ENCODE measurements around the gene COA5.

The COA5 gene

DNA sequence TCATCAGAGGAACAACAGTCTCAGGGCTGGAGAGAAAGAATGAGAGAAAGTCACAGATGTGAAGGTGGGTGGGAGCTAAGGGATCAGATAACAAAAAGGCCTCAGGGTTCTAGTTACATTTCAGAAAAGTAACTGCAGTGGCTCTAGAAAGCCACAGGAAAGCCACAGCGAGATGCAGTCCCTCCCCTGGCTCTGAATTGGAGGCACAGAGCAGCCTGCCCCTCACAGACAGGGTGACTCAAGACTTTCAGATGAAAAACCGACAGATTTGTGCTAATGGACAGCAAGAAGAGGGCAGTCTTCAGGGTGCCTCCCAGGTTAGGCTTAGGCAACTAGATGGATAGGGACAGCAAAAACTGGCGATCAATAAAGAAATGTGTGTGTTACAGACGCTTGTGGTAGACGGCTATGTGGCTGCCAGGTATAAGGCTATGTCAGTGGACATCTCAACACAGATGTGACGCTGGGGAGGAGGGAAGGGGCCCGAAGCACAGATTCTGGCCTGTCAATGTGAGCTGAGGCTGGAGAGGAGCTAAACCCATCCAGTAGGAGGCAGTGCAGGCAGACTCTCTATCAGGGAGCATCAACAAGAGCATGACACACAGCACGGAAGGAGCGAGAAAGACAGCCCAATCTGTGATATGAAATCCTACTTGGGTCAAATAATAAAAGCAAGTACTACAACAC lies 26.2 kb upstream of the COA5 start:
- Histone ChIP-seq H3K4me3 (ENCODE audit: low read depth in 1 of 2, low read length in 1 of 2) (no peak overlapping the region), H3K27ac (no peak overlapping the region), H3K27me3 (no peaks in the 10 kb centered on the region), H3K9me3 (no peaks in the 10 kb centered on the region), H3K4me1 (ENCODE audit: control insufficient read depth in 1 of 2, insufficient read depth in 1 of 2, low read depth in 1 of 2, low read length in 1 of 2) (no peaks in the 10 kb centered on the region), H3K36me3 (peaks cover 94% of the 10 kb centered on the region)
- TF ChIP-seq, protein P1, sequence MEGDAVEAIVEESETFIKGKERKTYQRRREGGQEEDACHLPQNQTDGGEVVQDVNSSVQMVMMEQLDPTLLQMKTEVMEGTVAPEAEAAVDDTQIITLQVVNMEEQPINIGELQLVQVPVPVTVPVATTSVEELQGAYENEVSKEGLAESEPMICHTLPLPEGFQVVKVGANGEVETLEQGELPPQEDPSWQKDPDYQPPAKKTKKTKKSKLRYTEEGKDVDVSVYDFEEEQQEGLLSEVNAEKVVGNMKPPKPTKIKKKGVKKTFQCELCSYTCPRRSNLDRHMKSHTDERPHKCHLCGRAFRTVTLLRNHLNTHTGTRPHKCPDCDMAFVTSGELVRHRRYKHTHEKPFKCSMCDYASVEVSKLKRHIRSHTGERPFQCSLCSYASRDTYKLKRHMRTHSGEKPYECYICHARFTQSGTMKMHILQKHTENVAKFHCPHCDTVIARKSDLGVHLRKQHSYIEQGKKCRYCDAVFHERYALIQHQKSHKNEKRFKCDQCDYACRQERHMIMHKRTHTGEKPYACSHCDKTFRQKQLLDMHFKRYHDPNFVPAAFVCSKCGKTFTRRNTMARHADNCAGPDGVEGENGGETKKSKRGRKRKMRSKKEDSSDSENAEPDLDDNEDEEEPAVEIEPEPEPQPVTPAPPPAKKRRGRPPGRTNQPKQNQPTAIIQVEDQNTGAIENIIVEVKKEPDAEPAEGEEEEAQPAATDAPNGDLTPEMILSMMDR (IDR thresholded peaks at IDR 0.05): no peak

- no peaks in the 10 kb centered on the region for H3K9me3 ChIP-seq
- no peaks in the 10 kb centered on the region for H3K4me1 ChIP-seq (ENCODE audit: control insufficient read depth in 1 of 2, insufficient read depth in 1 of 2, low read depth in 1 of 2, low read length in 1 of 2)
- no peaks in the 10 kb centered on the region for H3K27me3 ChIP-seq
- H3K4me3 ChIP-seq (ENCODE audit: low read depth in 1 of 2, low read length in 1 of 2): no peak overlapping the region
- peaks cover 83% of the 10 kb centered on the region for H3K36me3 ChIP-seq
- TF ChIP-seq, protein P1 (IDR thresholded peaks at IDR 0.05): no peak
- no peak overlapping the region for H3K27ac ChIP-seq
Measured at GRCh38 chr2:98632351-98632750, 24.0 kb upstream of the COA5 start.

- TF ChIP-seq, protein P1 (IDR thresholded peaks at IDR 0.05): no peak
- peaks cover 46% of the 10 kb centered on the region for H3K36me3 ChIP-seq
- no peak overlapping the region for H3K4me3 ChIP-seq (ENCODE audit: low read depth in 1 of 2, low read length in 1 of 2)
- no peaks in the 10 kb centered on the region for H3K27me3 ChIP-seq
- peaks cover 18 to 19% of the 10 kb centered on the region in 2 experiments for H3K4me1 ChIP-seq (ENCODE audit: control insufficient read depth in 1 of 2, insufficient read depth in 1 of 2, low read depth in 1 of 2, low read length in 1 of 2)
- no peaks in the 10 kb centered on the region for H3K9me3 ChIP-seq
- H3K27ac ChIP-seq: peak overlapping the region; percentile 73
Measured at GRCh38 chr2:98623657-98624056, 15.3 kb upstream of the COA5 start.

- H3K9me3 ChIP-seq: no peaks in the 10 kb centered on the region
- H3K36me3 ChIP-seq: peaks cover 100% of the 10 kb centered on the region
- H3K27ac ChIP-seq: no peak overlapping the region
- H3K27me3 ChIP-seq: no peaks in the 10 kb centered on the region
- H3K4me1 ChIP-seq (ENCODE audit: control insufficient read depth in 1 of 2, insufficient read depth in 1 of 2, low read depth in 1 of 2, low read length in 1 of 2): no peaks in the 10 kb centered on the region
- TF ChIP-seq, protein P1 (IDR thresholded peaks at IDR 0.05): no peak
- H3K4me3 ChIP-seq (ENCODE audit: low read depth in 1 of 2, low read length in 1 of 2): no peak overlapping the region
Measured at GRCh38 chr2:98617149-98617548, 8.8 kb upstream of the COA5 start.

DNA sequence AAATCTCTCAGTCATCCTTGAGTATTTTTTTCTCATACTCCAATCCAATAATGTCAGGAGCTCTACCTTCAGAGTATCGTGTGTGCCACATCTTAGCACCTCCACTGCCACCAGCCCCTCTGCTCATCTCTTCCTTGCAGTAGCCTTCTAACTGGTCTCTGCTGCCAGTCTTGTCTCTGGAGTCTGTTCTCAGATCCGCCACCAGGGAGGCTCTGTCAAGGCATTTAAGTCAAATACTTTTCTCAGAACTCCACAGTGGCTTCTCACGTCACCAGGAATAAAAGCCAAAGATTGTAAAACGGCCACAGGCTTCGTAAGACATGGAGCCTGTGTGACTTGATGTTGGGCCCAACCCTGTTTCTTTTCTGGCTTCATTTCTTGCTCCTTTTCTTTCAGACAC lies 7.2 kb upstream of the COA5 start:
- peaks cover 100% of the 10 kb centered on the region for H3K36me3 ChIP-seq
- TF ChIP-seq, protein P1 (IDR thresholded peaks at IDR 0.05): no peak
- H3K4me3 ChIP-seq (ENCODE audit: low read depth in 1 of 2, low read length in 1 of 2): no peak overlapping the region
- no peak overlapping the region for H3K27ac ChIP-seq
- no peaks in the 10 kb centered on the region for H3K4me1 ChIP-seq (ENCODE audit: control insufficient read depth in 1 of 2, insufficient read depth in 1 of 2, low read depth in 1 of 2, low read length in 1 of 2)
- H3K27me3 ChIP-seq: no peaks in the 10 kb centered on the region
- H3K9me3 ChIP-seq: no peaks in the 10 kb centered on the region

All from neutrophil (primary cell).